Suprapubic skin (tissue), 4 donors: ENCODE measurements around the gene PTGR3. TPM values are rescaled to one million over a fixed set of nuclear protein-coding genes. Genes with fewer than 3 reads are reported as not detected.

Experiments used
- DNase-seq, 2 donors: peaks; one replicate each; pipeline ENCODE4 v3.0.0-alpha.2; 2019; ENCODE audit warnings: low spot score in 2 of 2
- H3K27ac ChIP-seq: fragments of 200-600 bp; sonication (generic); one replicate; pipeline ENCODE4 v1.5.1; 2019
- H3K27me3 ChIP-seq: fragments of 200-600 bp; sonication (generic); one replicate; pipeline ENCODE4 v1.5.1; 2019
- H3K36me3 ChIP-seq: fragments of 200-600 bp; sonication (generic); one replicate; pipeline ENCODE4 v1.5.1; 2019
- H3K4me1 ChIP-seq: fragments of 200-600 bp; sonication (generic); one replicate; pipeline ENCODE4 v1.5.1; 2019
- H3K4me3 ChIP-seq: fragments of 200-600 bp; sonication (generic); one replicate; pipeline ENCODE4 v1.5.1; 2019; ENCODE audit warnings: mild to moderate bottlenecking
- H3K9me3 ChIP-seq: fragments of 200-600 bp; sonication (generic); one replicate; pipeline ENCODE4 v1.5.1; 2019
- EP300 ChIP-seq: sonication (generic); formaldehyde crosslinking; IDR thresholded peaks from one replicate; pipeline ENCODE4 v1.6.1; 2017; ENCODE audit warnings: antibody characterized with exemption
- POLR2A ChIP-seq, 2 donors: fragments of 450-650 bp; IDR thresholded peaks; one replicate each; pipeline ENCODE4 v1.6.1; 2017; ENCODE audit warnings: antibody characterized with exemption in 2 of 2, mild to moderate bottlenecking in 2 of 2, moderate library complexity in 2 of 2
- POLR2AphosphoS5 ChIP-seq, 3 donors: sonication (generic); formaldehyde crosslinking; IDR thresholded peaks; one replicate each; pipeline ENCODE4 v1.6.1; 2017; ENCODE audit warnings: antibody characterized with exemption in 3 of 3
- WGBS: methylation state at CpG from one replicate; pipeline ENCODE4 v1.1.5; 2018; 5-methylcytosine and 5-hydroxymethylcytosine counted together
- total RNA-seq, 4 donors: library from RNA; depleted of rRNA; stranded (reverse); fragments of >200 nt; gene quantifications; one replicate each; pipeline ENCODE4 v1.1.0, GENCODE V29; 2016
- TF ChIP-seq, protein P1 (sequence below), 2 donors: fragments of 200-600 bp in 1 of 2; fragments of 450-650 bp in 1 of 2; sonication (generic) in 1 of 2; IDR thresholded peaks; one replicate each; pipeline ENCODE4 v1.5.1; 2016 to 2019; ENCODE audit warnings: antibody characterized with exemption in 2 of 2, mild to moderate bottlenecking in 1 of 2, moderate library complexity in 1 of 2

Gene PTGR3
- total RNA-seq, 4 donors from 2014 or later: 14.0 to 20.4 (median 15.5) TPM

DNA sequence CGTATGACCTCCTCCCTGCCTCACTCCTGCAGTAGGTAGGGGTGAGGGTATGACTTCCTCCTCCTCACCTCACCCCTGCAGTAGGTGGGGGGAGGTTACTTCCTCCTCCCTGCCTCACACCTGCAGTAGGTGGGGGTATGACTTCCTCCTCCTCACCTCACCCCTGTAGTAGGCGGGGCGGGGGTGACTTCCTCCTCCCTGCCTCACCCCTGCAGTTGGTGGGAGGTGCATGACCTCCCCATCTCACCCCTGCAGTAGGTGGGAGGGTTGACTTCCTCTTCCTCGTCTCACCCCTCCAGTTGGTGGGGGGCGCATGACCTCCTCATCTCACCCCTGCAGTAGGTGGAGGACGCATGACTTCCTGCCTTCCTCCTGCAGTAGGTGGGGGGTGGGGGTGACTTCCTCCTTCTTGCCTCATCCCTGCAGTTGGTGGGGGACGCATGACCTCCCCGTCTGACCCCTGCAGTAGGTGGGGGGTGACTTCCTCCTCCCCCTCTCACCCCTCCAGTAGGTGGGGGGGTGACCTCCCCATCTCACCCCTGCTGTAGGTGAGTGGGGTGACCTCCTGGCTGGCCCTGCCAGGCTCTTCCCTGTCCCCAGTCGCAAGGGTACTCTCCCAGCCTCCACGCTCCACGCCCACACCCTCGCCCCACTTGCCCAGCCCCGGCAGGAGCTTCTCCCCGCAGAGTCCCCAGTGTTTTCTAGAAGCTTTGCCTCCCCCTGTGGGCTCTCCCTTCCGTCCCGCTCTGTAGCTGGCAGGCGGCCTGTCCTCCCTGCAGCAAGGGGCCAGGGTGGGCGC lies 40.9 kb upstream of the PTGR3 start:
- Histone ChIP-seq H3K27me3 (no peaks in the 10 kb centered on the region), H3K9me3 (no peaks in the 10 kb centered on the region), H3K4me3 (no peak overlapping the region), H3K4me1 (peaks cover 44% of the 10 kb centered on the region), H3K36me3 (no peaks in the 10 kb centered on the region), H3K27ac (no peak overlapping the region)
- TF ChIP-seq EP300 (no peak), POLR2AphosphoS5 (IDR thresholded peaks at IDR 0.05) (no peak), POLR2A (IDR thresholded peaks at IDR 0.05) (no peak)
- TF ChIP-seq, protein P1, sequence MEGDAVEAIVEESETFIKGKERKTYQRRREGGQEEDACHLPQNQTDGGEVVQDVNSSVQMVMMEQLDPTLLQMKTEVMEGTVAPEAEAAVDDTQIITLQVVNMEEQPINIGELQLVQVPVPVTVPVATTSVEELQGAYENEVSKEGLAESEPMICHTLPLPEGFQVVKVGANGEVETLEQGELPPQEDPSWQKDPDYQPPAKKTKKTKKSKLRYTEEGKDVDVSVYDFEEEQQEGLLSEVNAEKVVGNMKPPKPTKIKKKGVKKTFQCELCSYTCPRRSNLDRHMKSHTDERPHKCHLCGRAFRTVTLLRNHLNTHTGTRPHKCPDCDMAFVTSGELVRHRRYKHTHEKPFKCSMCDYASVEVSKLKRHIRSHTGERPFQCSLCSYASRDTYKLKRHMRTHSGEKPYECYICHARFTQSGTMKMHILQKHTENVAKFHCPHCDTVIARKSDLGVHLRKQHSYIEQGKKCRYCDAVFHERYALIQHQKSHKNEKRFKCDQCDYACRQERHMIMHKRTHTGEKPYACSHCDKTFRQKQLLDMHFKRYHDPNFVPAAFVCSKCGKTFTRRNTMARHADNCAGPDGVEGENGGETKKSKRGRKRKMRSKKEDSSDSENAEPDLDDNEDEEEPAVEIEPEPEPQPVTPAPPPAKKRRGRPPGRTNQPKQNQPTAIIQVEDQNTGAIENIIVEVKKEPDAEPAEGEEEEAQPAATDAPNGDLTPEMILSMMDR (IDR thresholded peaks at IDR 0.05): no peak
- WGBS: 91% methylated on average over 16 of the region's 18 CpGs
- no peak for DNase-seq

- peaks cover 44% of the 10 kb centered on the region for H3K4me1 ChIP-seq
- H3K4me3 ChIP-seq: no peak overlapping the region
- no peak for TF ChIP-seq EP300
- no peak for TF ChIP-seq POLR2A (IDR thresholded peaks at IDR 0.05)
- TF ChIP-seq POLR2AphosphoS5 (IDR thresholded peaks at IDR 0.05): no peak
- H3K27ac ChIP-seq: peak overlapping the region; percentile 84
- H3K36me3 ChIP-seq: no peaks in the 10 kb centered on the region
- no peaks in the 10 kb centered on the region for H3K9me3 ChIP-seq
- no peaks in the 10 kb centered on the region for H3K27me3 ChIP-seq
- DNase-seq: no peak
- 93% methylated on average over 8 of the region's 9 CpGs for WGBS
Observed at GRCh38 chr18:75249175-75249518, 40.2 kb upstream of the PTGR3 start.

DNA sequence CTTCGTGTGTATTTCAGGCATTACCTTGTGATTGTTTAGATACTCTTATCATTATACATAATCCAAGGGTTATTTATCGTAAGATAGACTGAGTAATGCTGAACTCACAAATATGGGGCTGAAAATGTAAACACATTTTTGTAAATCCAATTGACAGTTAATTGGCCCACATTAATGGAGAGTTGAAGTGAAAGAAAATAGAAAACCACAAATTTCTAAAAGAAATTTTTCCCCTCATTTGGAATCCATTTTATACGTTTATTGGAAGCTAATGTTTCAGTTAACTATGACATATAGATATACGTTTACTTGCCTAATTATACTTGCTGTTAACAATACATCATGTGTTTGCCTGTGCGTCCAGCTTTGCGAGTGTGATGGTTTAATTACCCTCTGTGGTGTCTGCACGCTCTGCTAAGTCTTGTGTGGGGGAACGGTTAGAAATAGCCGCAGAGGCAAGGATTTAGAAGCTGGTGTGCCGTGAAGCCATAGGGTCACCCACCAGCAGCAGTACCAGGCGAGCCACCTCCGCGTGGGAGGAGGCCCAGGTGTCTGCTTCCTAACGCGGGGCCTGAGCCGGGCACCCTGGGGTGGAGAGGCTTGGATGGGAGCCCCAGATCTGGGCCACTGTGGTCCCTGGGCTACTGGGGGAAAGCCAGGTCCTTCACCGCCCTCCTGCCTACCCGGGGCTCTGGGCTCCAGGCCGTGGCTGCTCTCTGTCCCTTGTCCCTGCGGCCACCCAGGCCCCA lies 39.7 kb upstream of the PTGR3 start:
- Histone ChIP-seq H3K27me3 (no peaks in the 10 kb centered on the region), H3K4me1 (peaks cover 40% of the 10 kb centered on the region), H3K27ac (peak overlapping the region; percentile 84), H3K4me3 (peak overlapping the region; percentile 49), H3K36me3 (no peaks in the 10 kb centered on the region), H3K9me3 (no peaks in the 10 kb centered on the region)
- 76% methylated on average over 18 of the region's 20 CpGs for WGBS
- TF ChIP-seq, protein P1 (IDR thresholded peaks at IDR 0.05): no peak
- TF ChIP-seq POLR2AphosphoS5 (IDR thresholded peaks at IDR 0.05) (no peak), POLR2A (IDR thresholded peaks at IDR 0.05) (no peak), EP300 (no peak)
- no peak for DNase-seq

DNA sequence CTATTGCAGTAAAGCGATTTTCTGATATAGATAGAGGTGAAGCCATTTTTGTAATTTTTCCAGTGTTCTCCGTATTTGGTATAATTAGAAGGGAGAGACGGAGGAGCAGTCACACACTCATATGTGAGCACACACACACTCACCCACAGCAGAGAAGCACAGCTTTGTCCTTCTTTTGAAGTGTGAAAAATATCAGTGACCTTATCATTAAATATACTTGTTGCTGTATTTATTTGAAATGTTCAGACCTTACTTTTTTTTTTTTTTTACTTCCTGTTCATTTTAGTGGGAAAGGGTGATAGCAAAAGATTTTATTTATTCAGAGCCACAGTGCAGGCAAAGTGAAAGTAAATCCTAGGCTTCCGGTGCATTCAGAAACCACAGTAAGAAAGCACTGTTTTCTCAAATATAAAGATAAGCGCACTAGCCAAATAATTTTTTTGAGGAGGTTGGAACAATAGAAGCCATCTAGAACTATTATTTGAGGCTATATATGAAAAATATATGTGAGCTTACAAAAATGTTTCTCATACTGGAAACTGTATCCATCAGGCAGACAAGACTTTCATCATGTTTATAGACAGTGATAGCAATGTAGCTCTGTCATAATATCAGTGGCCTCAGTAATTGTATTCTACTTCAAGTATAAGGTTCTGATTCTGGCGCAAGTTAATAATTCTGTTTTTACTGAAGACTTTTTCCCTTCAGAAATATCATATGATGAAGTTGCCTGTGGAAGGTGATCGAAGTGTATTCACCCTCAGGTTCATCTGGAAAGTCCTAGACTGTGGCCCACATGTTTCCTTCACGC lies 38.9 kb upstream of the PTGR3 start:
- peak overlapping the region; percentile 84 for H3K27ac ChIP-seq
- peaks cover 32% of the 10 kb centered on the region for H3K4me1 ChIP-seq
- TF ChIP-seq EP300: no peak
- TF ChIP-seq, protein P1 (IDR thresholded peaks at IDR 0.05): no peak
- no peak for TF ChIP-seq POLR2AphosphoS5 (IDR thresholded peaks at IDR 0.05)
- TF ChIP-seq POLR2A (IDR thresholded peaks at IDR 0.05): no peak
- no peaks in the 10 kb centered on the region for H3K36me3 ChIP-seq
- H3K4me3 ChIP-seq: peak overlapping the region; percentile 49
- DNase-seq: no peak
- H3K9me3 ChIP-seq: no peaks in the 10 kb centered on the region
- H3K27me3 ChIP-seq: no peaks in the 10 kb centered on the region
- WGBS: 22% methylated on average over 8 of the region's 8 CpGs

DNA sequence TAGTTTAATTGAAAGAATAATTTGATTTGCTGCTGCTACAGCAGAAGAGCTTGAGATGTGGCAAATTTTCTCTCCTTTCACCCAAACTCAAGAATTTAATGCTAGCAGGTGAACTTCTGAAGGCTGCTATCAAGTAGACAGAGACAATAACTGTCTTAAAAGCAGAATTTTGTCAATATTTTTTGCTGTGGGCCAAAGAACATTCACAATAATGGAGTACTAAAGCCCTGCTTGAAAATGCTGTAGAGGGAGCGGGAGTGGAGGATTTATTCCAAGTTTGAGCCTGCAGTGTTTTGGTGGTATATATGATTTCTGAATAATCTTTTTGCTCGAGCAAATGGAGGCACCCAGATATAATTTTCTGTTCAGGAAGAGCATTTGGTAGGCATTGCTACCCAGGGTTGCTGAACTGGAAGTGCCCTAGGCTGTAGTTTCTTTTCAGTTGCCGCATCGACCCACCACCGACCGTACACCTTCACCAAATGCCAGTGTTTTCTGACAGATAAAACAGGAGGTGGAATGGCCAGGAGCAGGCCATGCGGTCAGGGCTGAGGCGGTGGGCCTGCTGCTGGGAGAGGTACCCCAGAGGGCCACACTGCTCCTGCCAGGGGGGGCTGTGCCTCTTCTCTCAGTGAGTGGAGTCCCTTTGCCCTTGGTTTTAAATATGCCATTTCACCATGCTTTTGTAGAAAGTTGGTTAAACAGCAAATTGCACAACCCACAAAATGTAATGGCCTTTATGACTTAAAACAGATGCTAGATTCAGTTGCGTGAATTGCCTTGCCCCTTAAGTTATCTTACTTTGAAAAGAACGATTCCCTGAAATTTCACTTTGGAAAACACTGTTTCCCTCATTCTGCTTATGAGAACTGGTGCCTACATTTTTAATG lies 38.0 kb upstream of the PTGR3 start:
- Histone ChIP-seq H3K9me3 (no peaks in the 10 kb centered on the region), H3K4me3 (peak overlapping the region; percentile 49), H3K4me1 (peaks cover 28% of the 10 kb centered on the region), H3K27ac (peak overlapping the region; percentile 84), H3K27me3 (no peaks in the 10 kb centered on the region), H3K36me3 (no peaks in the 10 kb centered on the region)
- TF ChIP-seq, protein P1 (IDR thresholded peaks at IDR 0.05): no peak
- no peak for TF ChIP-seq POLR2AphosphoS5 (IDR thresholded peaks at IDR 0.05)
- no peak for TF ChIP-seq EP300
- TF ChIP-seq POLR2A (IDR thresholded peaks at IDR 0.05): no peak
- no peak for DNase-seq
- WGBS: 45% methylated on average over 10 of the region's 10 CpGs
